Right lobe of liver (tissue), 4 donors: ENCODE data around the gene SPNS3.

Source experiments
- POLR2A ChIP-seq: fragments of 450-650 bp; IDR thresholded peaks from one replicate; pipeline ENCODE4 v1.6.1; 2017; ENCODE audit warnings: antibody characterized with exemption, mild to moderate bottlenecking
- TF ChIP-seq, protein P1 (sequence below), 4 donors: fragments of 200-600 bp in 3 of 4; fragments of 450-650 bp in 1 of 4; IDR thresholded peaks; one replicate each; pipeline versions ENCODE4 v1.5.1 to v1.8.0; 2016 to 2022; ENCODE audit warnings: antibody characterized with exemption in 4 of 4, mild to moderate bottlenecking in 2 of 4
- donor health status: DM: no; HTN: no; CAD: no.
- donor health status: DM: no; HTN: no; CAD: no.
- donor health status: DM: no; HTN: yes; CAD: no.

DNA sequence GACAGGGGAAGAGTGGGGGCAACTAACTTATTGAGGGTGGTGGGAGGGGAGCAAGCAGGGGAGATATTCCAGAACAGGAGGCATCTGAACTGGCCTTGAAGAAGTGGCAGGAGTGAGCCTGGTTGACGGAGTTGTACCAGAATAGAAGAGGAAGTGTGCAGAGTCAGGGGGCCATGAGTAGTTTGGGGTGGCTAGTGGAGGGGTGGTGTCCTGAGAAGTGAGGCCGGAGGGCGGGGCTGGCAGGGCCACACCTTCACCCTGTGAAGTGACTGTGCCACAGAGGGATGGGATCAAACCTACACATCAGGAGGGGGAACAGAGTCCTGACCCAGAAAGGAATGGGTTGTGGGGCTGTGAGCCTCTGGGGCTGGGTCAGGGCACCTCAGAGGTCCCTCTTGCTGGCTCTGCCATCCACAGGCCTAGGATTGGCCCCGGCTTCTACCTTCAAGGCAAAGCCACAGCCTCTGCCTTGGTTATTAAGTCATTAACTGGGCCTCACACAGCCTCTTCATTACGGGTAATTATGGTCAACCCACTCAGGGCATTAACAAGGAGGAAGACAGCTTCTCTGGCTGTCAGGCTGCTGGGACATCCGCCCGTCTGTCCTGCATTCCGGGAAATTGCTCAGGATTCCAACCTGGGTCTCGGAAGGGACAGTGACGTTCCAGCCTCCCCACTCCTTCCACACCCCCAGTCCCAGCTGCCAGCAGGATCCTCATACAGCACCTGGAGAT is 77.6 kb downstream of the SPNS3 start:
- no peak for TF ChIP-seq POLR2A
- TF ChIP-seq, protein P1, sequence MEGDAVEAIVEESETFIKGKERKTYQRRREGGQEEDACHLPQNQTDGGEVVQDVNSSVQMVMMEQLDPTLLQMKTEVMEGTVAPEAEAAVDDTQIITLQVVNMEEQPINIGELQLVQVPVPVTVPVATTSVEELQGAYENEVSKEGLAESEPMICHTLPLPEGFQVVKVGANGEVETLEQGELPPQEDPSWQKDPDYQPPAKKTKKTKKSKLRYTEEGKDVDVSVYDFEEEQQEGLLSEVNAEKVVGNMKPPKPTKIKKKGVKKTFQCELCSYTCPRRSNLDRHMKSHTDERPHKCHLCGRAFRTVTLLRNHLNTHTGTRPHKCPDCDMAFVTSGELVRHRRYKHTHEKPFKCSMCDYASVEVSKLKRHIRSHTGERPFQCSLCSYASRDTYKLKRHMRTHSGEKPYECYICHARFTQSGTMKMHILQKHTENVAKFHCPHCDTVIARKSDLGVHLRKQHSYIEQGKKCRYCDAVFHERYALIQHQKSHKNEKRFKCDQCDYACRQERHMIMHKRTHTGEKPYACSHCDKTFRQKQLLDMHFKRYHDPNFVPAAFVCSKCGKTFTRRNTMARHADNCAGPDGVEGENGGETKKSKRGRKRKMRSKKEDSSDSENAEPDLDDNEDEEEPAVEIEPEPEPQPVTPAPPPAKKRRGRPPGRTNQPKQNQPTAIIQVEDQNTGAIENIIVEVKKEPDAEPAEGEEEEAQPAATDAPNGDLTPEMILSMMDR (IDR thresholded peaks at IDR 0.05), result no peak
